ENCODE data around the gene NGEF. TPM values are rescaled to one million over a fixed set of nuclear protein-coding genes. Genes with fewer than 3 reads are reported as not detected.

The NGEF gene
- total and polyA plus RNA-seq, 2 experiments from 2014 or later, result 2.0 to 2.9 TPM

GRCh38 chr2:232888839-232889529 is 124.1 kb downstream of the NGEF start:
- no peak for DNase-seq (ENCODE audit: low read depth in 1 of 2, low spot score in 1 of 2)
- Histone ChIP-seq H3K4me3 (no peak overlapping the region), H3K4me1 (ENCODE audit: low read depth) (no peaks in the 10 kb centered on the region), H3K9me3 (ENCODE audit: low read depth) (no peaks in the 10 kb centered on the region), H3K27ac (no peak overlapping the region), H3K36me3 (no peaks in the 10 kb centered on the region), H3K27me3 (no peaks in the 10 kb centered on the region)
- no peak for TF ChIP-seq CTCF (IDR thresholded peaks at IDR 0.05; ENCODE audit: low read depth, low read length)

- DNase-seq (ENCODE audit: low read depth in 1 of 2, low spot score in 1 of 2), result no peak
- no peaks in the 10 kb centered on the region for H3K27me3 ChIP-seq
- TF ChIP-seq CTCF (IDR thresholded peaks at IDR 0.05; ENCODE audit: low read depth, low read length), result no peak
Observed at GRCh38 chr2:232888099-232888836, 124.8 kb downstream of the NGEF start.

GRCh38 chr2:232887171-232887850 is 125.7 kb downstream of the NGEF start:
- no peaks in the 10 kb centered on the region for H3K27me3 ChIP-seq
- H3K36me3 ChIP-seq, result no peaks in the 10 kb centered on the region
- peak in 1 of 2 donors; percentile 16 for DNase-seq (ENCODE audit: low read depth in 1 of 2, low spot score in 1 of 2)
- H3K4me1 ChIP-seq (ENCODE audit: low read depth), result no peaks in the 10 kb centered on the region
- H3K4me3 ChIP-seq, result no peak overlapping the region
- TF ChIP-seq CTCF (IDR thresholded peaks at IDR 0.05; ENCODE audit: low read depth, low read length), result peak; percentile 15
- H3K9me3 ChIP-seq (ENCODE audit: low read depth), result no peaks in the 10 kb centered on the region
- H3K27ac ChIP-seq, result no peak overlapping the region

More at GRCh38 chr2:232888099-232888836, 124.8 kb downstream of the NGEF start:
- no peaks in the 10 kb centered on the region for H3K4me1 ChIP-seq (ENCODE audit: low read depth)
- H3K4me3 ChIP-seq, result no peak overlapping the region
- no peak overlapping the region for H3K27ac ChIP-seq
- H3K9me3 ChIP-seq (ENCODE audit: low read depth), result no peaks in the 10 kb centered on the region
- no peaks in the 10 kb centered on the region for H3K36me3 ChIP-seq

GRCh38 chr2:232886632-232887031 is 126.4 kb downstream of the NGEF start:
- Histone ChIP-seq H3K4me1 (ENCODE audit: low read depth) (no peaks in the 10 kb centered on the region), H3K4me3 (no peak overlapping the region), H3K27me3 (no peaks in the 10 kb centered on the region), H3K36me3 (no peaks in the 10 kb centered on the region), H3K9me3 (ENCODE audit: low read depth) (no peaks in the 10 kb centered on the region), H3K27ac (no peak overlapping the region)
- no peak for DNase-seq (ENCODE audit: low read depth in 1 of 2, low spot score in 1 of 2)
- no peak for TF ChIP-seq CTCF (IDR thresholded peaks at IDR 0.05; ENCODE audit: low read depth, low read length)

GRCh38 chr2:232886176-232886575 is 126.9 kb downstream of the NGEF start:
- no peaks in the 10 kb centered on the region for H3K4me1 ChIP-seq (ENCODE audit: low read depth)
- H3K27ac ChIP-seq, result no peak overlapping the region
- H3K36me3 ChIP-seq, result no peaks in the 10 kb centered on the region
- DNase-seq (ENCODE audit: low read depth in 1 of 2, low spot score in 1 of 2), result no peak
- TF ChIP-seq CTCF (IDR thresholded peaks at IDR 0.05; ENCODE audit: low read depth, low read length), result no peak
- no peak overlapping the region for H3K4me3 ChIP-seq
- H3K27me3 ChIP-seq, result no peaks in the 10 kb centered on the region
- no peaks in the 10 kb centered on the region for H3K9me3 ChIP-seq (ENCODE audit: low read depth)
